DND-41 (cell line): ENCODE data around the gene SEL1L.
A peak's percentile ranks its signal among the peaks of the same experiment; 100 is the strongest.

ENCODE experiments used
- ATAC-seq: fragments of 200-7000 bp; cut with Tn5 transposase; 3 replicates; pipeline ENCODE4 v1.9.1; 2021; ENCODE audit warnings: low read depth; ENCODE audit not compliant: insufficient read depth
- DNase-seq: peaks from one replicate; pipeline ENCODE4 v3.0.0-alpha.2; 2020
- H2AFZ ChIP-seq: 2 replicates; pipeline ENCODE4 v1.6.0; 2012; ENCODE audit warnings: low read depth, low read length
- H3K27ac ChIP-seq: 2 replicates; pipeline ENCODE4 v1.5.1; 2012; ENCODE audit warnings: low read length, inconsistent platforms
- H3K27me3 ChIP-seq: fragments of 200-600 bp; sonication (generic); 2 replicates; pipeline ENCODE4 v1.6.0; 2012; ENCODE audit warnings: low read length, mild to moderate bottlenecking, inconsistent platforms; ENCODE audit not compliant: insufficient read depth, poor library complexity
- H3K36me3 ChIP-seq: 2 replicates; pipeline ENCODE4 v1.5.1; 2012; ENCODE audit warnings: low read length, inconsistent platforms; ENCODE audit not compliant: insufficient read depth
- H3K4me1 ChIP-seq: 2 replicates; pipeline ENCODE4 v1.5.1; 2012; ENCODE audit warnings: mild to moderate bottlenecking, low read length; ENCODE audit not compliant: insufficient read depth
- H3K4me2 ChIP-seq: 2 replicates; pipeline ENCODE4 v1.6.0; 2012; ENCODE audit warnings: mild to moderate bottlenecking, moderate library complexity, low read length, inconsistent platforms; ENCODE audit not compliant: insufficient read depth
- H3K4me3 ChIP-seq, 2 experiments: fragments of 200-600 bp in 1 of 2; shearing (Covaris generic) in 1 of 2; 2 replicates each; pipeline ENCODE4 v1.5.1; 2012 to 2016; ENCODE audit warnings: inconsistent platforms in 2 of 2, low read length in 2 of 2, mild to moderate bottlenecking in 2 of 2, low read depth in 1 of 2, moderate library complexity in 1 of 2
- H3K79me2 ChIP-seq: 2 replicates; pipeline ENCODE4 v1.6.0; 2012; ENCODE audit warnings: low read length, inconsistent platforms; ENCODE audit not compliant: insufficient read depth
- H3K9ac ChIP-seq: 2 replicates; pipeline ENCODE4 v1.6.0; 2012; ENCODE audit warnings: low read depth, mild to moderate bottlenecking, inconsistent platforms, low read length, moderate library complexity
- H3K9me3 ChIP-seq: 2 replicates; pipeline ENCODE4 v1.5.1; 2012; ENCODE audit warnings: low read length, moderate library complexity, mild to moderate bottlenecking, inconsistent platforms; ENCODE audit not compliant: insufficient read depth, severe bottlenecking
- H4K20me1 ChIP-seq: 2 replicates; pipeline ENCODE4 v1.6.0; 2012; ENCODE audit warnings: low read length; ENCODE audit not compliant: insufficient read depth
- CTCF ChIP-seq: IDR thresholded peaks from 2 replicates; pipeline ENCODE4 v1.5.1; 2012; ENCODE audit warnings: borderline replicate concordance, low read length, moderate library complexity, mild to moderate bottlenecking; ENCODE audit not compliant: poor library complexity, severe bottlenecking; ENCODE audit errors: extremely low read depth
- EZH2 ChIP-seq: IDR thresholded peaks from 3 replicates; pipeline ENCODE4 v1.6.1; 2012; ENCODE audit warnings: borderline replicate concordance, low read depth, mild to moderate bottlenecking, moderate library complexity, low read length, inconsistent platforms; ENCODE audit not compliant: severe bottlenecking

Gene SEL1L

GRCh38 chr14:81535396-81536164, 1.9 kb upstream of the SEL1L start:
- Histone ChIP-seq H2AFZ (peak overlapping the region; percentile 59), H4K20me1 (peaks cover 14% of the 10 kb centered on the region), H3K36me3 (peaks cover 6% of the 10 kb centered on the region), H3K4me3 (no peak overlapping the region), H3K27ac (no peak overlapping the region), H3K27me3 (no peaks in the 10 kb centered on the region), H3K9me3 (no peaks in the 10 kb centered on the region), H3K79me2 (peaks cover 30% of the 10 kb centered on the region), H3K4me1 (peaks cover 34% of the 10 kb centered on the region), H3K9ac (no peak overlapping the region), H3K4me2 (no peak overlapping the region)
- ATAC-seq (no peak), DNase-seq (no peak)
- no peak for TF ChIP-seq CTCF

GRCh38 chr14:81534510-81535074, 939 bp upstream of the SEL1L start:
- H3K9ac ChIP-seq, result 0 out of 2 replicates have a peak overlapping the region, but pooled peaks have one; percentile 3
- H3K4me1 ChIP-seq, result peaks cover 43% of the 10 kb centered on the region
- H3K79me2 ChIP-seq, result peaks cover 40% of the 10 kb centered on the region
- no peak for DNase-seq
- peak overlapping the region; percentile 62 for H2AFZ ChIP-seq
- peaks cover 6% of the 10 kb centered on the region for H3K36me3 ChIP-seq
- H3K9me3 ChIP-seq, result no peaks in the 10 kb centered on the region
- H3K27ac ChIP-seq, result 0 out of 2 replicates have a peak overlapping the region, but pooled peaks have one; percentile 6
- peaks cover 14% of the 10 kb centered on the region for H4K20me1 ChIP-seq
- TF ChIP-seq CTCF (no peak), EZH2 (no peak)
- ATAC-seq, result no peak
- peak overlapping the region; percentile 55 for H3K4me2 ChIP-seq
- H3K4me3 ChIP-seq, result peak overlapping the region in 1 of 2 experiments; percentile 96; a peak in 2 of 4 replicates
- H3K27me3 ChIP-seq, result no peaks in the 10 kb centered on the region

GRCh38 chr14:81533212-81533535, 479 bp downstream of the SEL1L start:
- Histone ChIP-seq H3K9me3 (no peaks in the 10 kb centered on the region), H3K27ac (peak overlapping the region; percentile 71), H3K4me1 (peaks cover 48% of the 10 kb centered on the region), H3K27me3 (no peaks in the 10 kb centered on the region), H3K9ac (peak overlapping the region; percentile 76), H3K36me3 (peaks cover 6% of the 10 kb centered on the region), H2AFZ (peak overlapping the region; percentile 85), H4K20me1 (peaks cover 14% of the 10 kb centered on the region), H3K79me2 (peaks cover 54% of the 10 kb centered on the region), H3K4me3 (peak overlapping the region; percentile 96 to 97), H3K4me2 (peak overlapping the region; percentile 94)
- ATAC-seq, result no peak
- TF ChIP-seq CTCF, result no peak
- TF ChIP-seq EZH2, result no peak
- no peak for DNase-seq
